PFSK-1 (cell line): ENCODE data around the gene TTLL5.

Source experiments
- FOXP2 ChIP-seq: optimal IDR thresholded peaks from 2 replicates; pipeline ENCODE3; 2011; ENCODE audit warnings: borderline replicate concordance, control low read depth, inconsistent platforms; ENCODE audit not compliant: insufficient read depth; ENCODE audit errors: extremely low read length, extremely low read depth
- POLR2AphosphoS5 ChIP-seq: IDR thresholded peaks from 2 replicates; pipeline ENCODE4 v1.6.1; 2012; ENCODE audit warnings: low read depth, mild to moderate bottlenecking, control low read depth, low read length, moderate library complexity
- SIN3A ChIP-seq: IDR thresholded peaks from 2 replicates; pipeline ENCODE4 v1.6.1; 2012; ENCODE audit warnings: mild to moderate bottlenecking, low read length, moderate library complexity, borderline replicate concordance; ENCODE audit not compliant: insufficient read depth
- TAF1 ChIP-seq: IDR thresholded peaks from 2 replicates; pipeline ENCODE4 v1.6.1; 2012; ENCODE audit warnings: low read length, control low read depth, borderline replicate concordance; ENCODE audit not compliant: insufficient read depth
- TF ChIP-seq, protein P1 (sequence below), 2 experiments: IDR thresholded peaks; 2 replicates each; pipeline versions ENCODE4 v1.6.1 to v1.8.0; 2011 to 2012; ENCODE audit warnings: low read depth in 2 of 2, low read length in 2 of 2, control low read depth in 1 of 2, inconsistent platforms in 1 of 2, mild to moderate bottlenecking in 1 of 2, moderate library complexity in 1 of 2; ENCODE audit not compliant: insufficient read depth in 1 of 2

Gene TTLL5

DNA sequence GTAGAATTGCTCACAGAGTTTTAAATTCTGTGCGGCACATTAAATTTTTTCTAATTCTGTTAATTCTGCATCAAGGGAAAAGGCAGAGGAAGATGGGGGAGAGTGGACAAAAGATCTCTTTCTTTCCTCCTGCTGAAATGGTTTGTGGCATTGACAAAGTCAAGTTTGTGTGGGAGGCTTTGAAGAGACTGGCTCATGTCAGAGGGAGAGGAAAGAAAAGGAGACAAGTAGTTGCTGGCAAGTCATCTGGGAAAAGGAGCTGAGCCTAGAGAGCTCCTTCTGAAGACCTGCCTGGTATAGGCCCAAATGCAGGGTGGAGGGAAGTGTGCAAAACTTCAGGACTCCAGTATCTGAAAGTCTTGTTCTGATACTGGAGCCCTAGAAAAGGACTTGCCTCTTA is 36.3 kb downstream of the TTLL5 start:
- TF ChIP-seq POLR2AphosphoS5 (no peak), TAF1 (no peak), FOXP2 (no peak), SIN3A (no peak)
- TF ChIP-seq, protein P1, sequence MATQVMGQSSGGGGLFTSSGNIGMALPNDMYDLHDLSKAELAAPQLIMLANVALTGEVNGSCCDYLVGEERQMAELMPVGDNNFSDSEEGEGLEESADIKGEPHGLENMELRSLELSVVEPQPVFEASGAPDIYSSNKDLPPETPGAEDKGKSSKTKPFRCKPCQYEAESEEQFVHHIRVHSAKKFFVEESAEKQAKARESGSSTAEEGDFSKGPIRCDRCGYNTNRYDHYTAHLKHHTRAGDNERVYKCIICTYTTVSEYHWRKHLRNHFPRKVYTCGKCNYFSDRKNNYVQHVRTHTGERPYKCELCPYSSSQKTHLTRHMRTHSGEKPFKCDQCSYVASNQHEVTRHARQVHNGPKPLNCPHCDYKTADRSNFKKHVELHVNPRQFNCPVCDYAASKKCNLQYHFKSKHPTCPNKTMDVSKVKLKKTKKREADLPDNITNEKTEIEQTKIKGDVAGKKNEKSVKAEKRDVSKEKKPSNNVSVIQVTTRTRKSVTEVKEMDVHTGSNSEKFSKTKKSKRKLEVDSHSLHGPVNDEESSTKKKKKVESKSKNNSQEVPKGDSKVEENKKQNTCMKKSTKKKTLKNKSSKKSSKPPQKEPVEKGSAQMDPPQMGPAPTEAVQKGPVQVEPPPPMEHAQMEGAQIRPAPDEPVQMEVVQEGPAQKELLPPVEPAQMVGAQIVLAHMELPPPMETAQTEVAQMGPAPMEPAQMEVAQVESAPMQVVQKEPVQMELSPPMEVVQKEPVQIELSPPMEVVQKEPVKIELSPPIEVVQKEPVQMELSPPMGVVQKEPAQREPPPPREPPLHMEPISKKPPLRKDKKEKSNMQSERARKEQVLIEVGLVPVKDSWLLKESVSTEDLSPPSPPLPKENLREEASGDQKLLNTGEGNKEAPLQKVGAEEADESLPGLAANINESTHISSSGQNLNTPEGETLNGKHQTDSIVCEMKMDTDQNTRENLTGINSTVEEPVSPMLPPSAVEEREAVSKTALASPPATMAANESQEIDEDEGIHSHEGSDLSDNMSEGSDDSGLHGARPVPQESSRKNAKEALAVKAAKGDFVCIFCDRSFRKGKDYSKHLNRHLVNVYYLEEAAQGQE (IDR thresholded peaks at IDR 0.05; ENCODE audit: insufficient read depth in 1 of 2, low read depth in 2 of 2, low read length in 2 of 2), result no peak

DNA sequence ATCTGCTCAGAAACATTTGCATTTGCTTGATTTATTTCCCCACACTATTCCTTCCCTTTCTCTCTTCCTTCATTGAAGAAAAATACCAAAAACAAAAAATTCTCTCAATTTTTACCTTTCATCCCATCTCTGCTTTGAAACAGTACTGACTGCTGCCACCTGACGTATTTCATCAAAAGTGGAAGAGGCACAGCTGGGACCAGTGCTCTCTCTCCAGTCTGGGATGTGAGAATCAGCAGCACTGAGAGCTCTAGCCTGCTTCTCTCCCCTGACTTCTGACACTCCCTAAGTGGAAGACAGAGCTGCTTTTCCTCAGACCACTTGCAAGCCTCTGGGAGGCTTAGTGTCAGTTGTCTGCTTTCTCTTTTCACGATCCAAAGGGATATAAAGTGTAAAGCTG is 36.9 kb downstream of the TTLL5 start:
- TF ChIP-seq POLR2AphosphoS5 (no peak), SIN3A (no peak)
- TF ChIP-seq, protein P1 (IDR thresholded peaks at IDR 0.05; ENCODE audit: insufficient read depth in 1 of 2, low read depth in 2 of 2, low read length in 2 of 2), result no peak

DNA sequence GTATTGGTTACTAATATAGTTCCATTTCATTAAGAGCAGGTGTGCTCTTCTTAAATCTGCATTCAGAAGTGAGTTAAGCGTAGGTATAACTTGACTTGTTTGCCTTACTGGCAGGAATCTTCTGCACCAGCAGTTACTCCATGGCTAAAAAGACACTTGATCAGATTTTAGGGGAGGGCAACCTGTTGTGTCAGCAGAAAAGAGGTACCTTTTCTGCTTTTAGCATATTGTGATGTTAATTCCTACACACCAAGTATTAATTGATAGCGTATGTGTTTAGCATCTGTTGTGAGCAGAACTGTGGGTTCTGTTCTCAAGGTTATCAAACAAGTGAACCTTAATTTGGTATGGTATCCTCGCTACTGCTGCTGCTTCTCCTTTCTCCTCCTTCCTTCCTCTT is 38.3 kb downstream of the TTLL5 start:
- TF ChIP-seq FOXP2 (no peak), POLR2AphosphoS5 (no peak), SIN3A (no peak), TAF1 (no peak)
- TF ChIP-seq, protein P1 (IDR thresholded peaks at IDR 0.05; ENCODE audit: insufficient read depth in 1 of 2, low read depth in 2 of 2, low read length in 2 of 2), result no peak

DNA sequence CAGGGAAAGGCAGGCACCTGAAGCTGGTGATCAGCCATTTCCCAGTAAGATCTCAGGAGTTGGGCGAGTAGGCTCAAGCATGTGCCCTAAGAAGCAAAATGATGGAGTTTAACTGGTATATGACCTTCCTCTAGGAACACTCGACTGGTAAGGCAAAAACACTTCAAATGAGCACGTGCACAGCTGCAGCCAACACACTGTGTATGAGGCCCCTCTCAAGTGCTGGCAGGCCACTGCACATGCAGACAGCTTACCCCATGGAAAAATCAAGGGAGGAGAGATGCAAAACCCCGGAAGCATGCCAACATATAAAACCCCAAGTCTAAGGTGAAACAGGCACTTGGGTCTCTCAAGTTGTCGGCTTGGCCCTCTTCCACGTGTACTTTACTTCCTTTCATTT is 39.2 kb downstream of the TTLL5 start:
- no peak for TF ChIP-seq TAF1
- TF ChIP-seq POLR2AphosphoS5, result no peak
- TF ChIP-seq, protein P1 (IDR thresholded peaks at IDR 0.05; ENCODE audit: insufficient read depth in 1 of 2, low read depth in 2 of 2, low read length in 2 of 2), result no peak
- no peak for TF ChIP-seq FOXP2
- TF ChIP-seq SIN3A, result no peak

DNA sequence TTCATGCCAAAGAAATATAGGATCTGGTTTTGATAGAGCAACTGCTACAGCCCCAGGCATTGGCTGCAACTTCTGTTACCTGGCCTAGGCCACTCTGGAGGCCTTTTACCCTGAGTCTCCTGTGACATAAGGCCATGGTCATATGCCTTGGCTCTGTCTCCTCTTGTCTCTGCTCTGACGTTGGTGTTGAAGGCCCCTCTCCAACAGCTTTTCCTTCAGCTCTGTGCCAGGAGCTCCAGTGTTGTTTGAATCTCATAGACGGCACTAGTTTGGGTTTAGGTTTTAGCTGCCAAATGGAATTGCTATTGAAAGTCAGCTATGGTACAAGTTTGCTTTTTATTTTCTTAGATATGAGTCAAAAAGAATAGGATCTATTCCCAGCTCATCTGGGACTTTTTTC is 41.1 kb downstream of the TTLL5 start:
- TF ChIP-seq TAF1 (no peak), POLR2AphosphoS5 (no peak)
